SK-N-MC (cell line): Measurements from ENCODE around the gene CENPA.

Experiments used
- EZH2 ChIP-seq: fragments of 200-600 bp; sonication (generic); IDR thresholded peaks from one replicate; pipeline ENCODE4 v1.6.1; 2017; ENCODE audit warnings: antibody characterized with exemption
- FOXP2 ChIP-seq: optimal IDR thresholded peaks from 2 replicates; pipeline ENCODE3; 2011; ENCODE audit warnings: mild to moderate bottlenecking, moderate library complexity; ENCODE audit not compliant: insufficient read depth; ENCODE audit errors: extremely low read length, control extremely low read depth
- POLR2AphosphoS5 ChIP-seq: IDR thresholded peaks from 2 replicates; pipeline ENCODE4 v1.6.1; 2012; ENCODE audit warnings: mild to moderate bottlenecking, low read depth, low read length, borderline replicate concordance

- TF ChIP-seq EZH2 (no peak), POLR2AphosphoS5 (no peak), FOXP2 (no peak)
Observed at GRCh38 chr2:26738481-26738880, 47.4 kb upstream of the CENPA start.
